ENCODE results near the gene OLFM2. TPM values are rescaled to one million over a fixed set of nuclear protein-coding genes. Genes with fewer than 3 reads are reported as not detected.

OLFM2 gene
- polyA plus RNA-seq, 1 donor from 2014 or later, result 68.6 TPM

GRCh38 chr19:9966024-9966423 is 29.7 kb upstream of the OLFM2 start:
- H3K9ac ChIP-seq (ENCODE audit: low read length), result no peak overlapping the region
- H3K4me3 ChIP-seq (ENCODE audit: low read length), result no peak overlapping the region
- H3K4me2 ChIP-seq (ENCODE audit: low read length), result no peak overlapping the region
- H4K20me1 ChIP-seq (ENCODE audit: insufficient read depth), result no peaks in the 10 kb centered on the region
- no peak overlapping the region for H2AFZ ChIP-seq (ENCODE audit: low read depth, low read length)
- peaks cover 24% of the 10 kb centered on the region for H3K27me3 ChIP-seq (ENCODE audit: insufficient read depth, low read depth, low read length)
- TF ChIP-seq EZH2 (IDR thresholded peaks at IDR 0.05; ENCODE audit: borderline replicate concordance, insufficient read depth, low read length, poor library complexity, severe bottlenecking) (no peak), MXI1 (conservative IDR thresholded peaks at IDR 0.05; ENCODE audit: poor library complexity, severe bottlenecking) (no peak), POLR2AphosphoS5 (IDR thresholded peaks at IDR 0.05) (no peak), SMC3 (conservative IDR thresholded peaks at IDR 0.05; ENCODE audit: poor library complexity) (no peak), REST (IDR thresholded peaks at IDR 0.05; ENCODE audit: borderline replicate concordance) (no peak), CTCF (IDR thresholded peaks at IDR 0.05; ENCODE audit: poor library complexity, severe bottlenecking) (no peak), EP300 (conservative IDR thresholded peaks at IDR 0.05; ENCODE audit: poor library complexity, severe bottlenecking) (no peak), TAF1 (IDR thresholded peaks at IDR 0.05; ENCODE audit: low read depth) (no peak), RAD21 (conservative IDR thresholded peaks at IDR 0.05) (no peak)
- H3K9me2 ChIP-seq (ENCODE audit: insufficient read depth, low read length), result no peaks in the 10 kb centered on the region
- H3K27ac ChIP-seq (ENCODE audit: low read length), result no peak overlapping the region
- no peaks in the 10 kb centered on the region for H3K36me3 ChIP-seq (ENCODE audit: insufficient read depth, low read length)
- no peaks in the 10 kb centered on the region for H3K79me2 ChIP-seq (replicated peaks; ENCODE audit: insufficient read depth, low read length)
- H3K9me3 ChIP-seq (ENCODE audit: low read length), result no peaks in the 10 kb centered on the region
- H3F3A ChIP-seq (ENCODE audit: insufficient read depth, low read length, poor library complexity, severe bottlenecking), result no peaks in the 10 kb centered on the region

GRCh38 chr19:9962623-9963290 is 26.4 kb upstream of the OLFM2 start:
- Histone ChIP-seq H3K36me3 (ENCODE audit: insufficient read depth, low read length) (no peaks in the 10 kb centered on the region), H3K9ac (ENCODE audit: low read length) (no peak overlapping the region), H3K9me3 (ENCODE audit: low read length) (no peaks in the 10 kb centered on the region), H3K27me3 (ENCODE audit: insufficient read depth, low read depth, low read length) (peaks cover 21% of the 10 kb centered on the region), H3F3A (ENCODE audit: insufficient read depth, low read length, poor library complexity, severe bottlenecking) (no peaks in the 10 kb centered on the region), H3K27ac (ENCODE audit: low read length) (no peak overlapping the region), H3K9me2 (ENCODE audit: insufficient read depth, low read length) (no peaks in the 10 kb centered on the region), H2AFZ (ENCODE audit: low read depth, low read length) (no peak overlapping the region), H3K4me3 (ENCODE audit: low read length) (no peak overlapping the region), H4K20me1 (ENCODE audit: insufficient read depth) (no peaks in the 10 kb centered on the region), H3K79me2 (replicated peaks; ENCODE audit: insufficient read depth, low read length) (no peaks in the 10 kb centered on the region), H3K4me2 (ENCODE audit: low read length) (no peak overlapping the region)
- no peak for TF ChIP-seq TAF1 (IDR thresholded peaks at IDR 0.05; ENCODE audit: low read depth)
- TF ChIP-seq RAD21 (conservative IDR thresholded peaks at IDR 0.05), result no peak
- TF ChIP-seq EZH2 (IDR thresholded peaks at IDR 0.05; ENCODE audit: borderline replicate concordance, insufficient read depth, low read length, poor library complexity, severe bottlenecking), result no peak
- no peak for TF ChIP-seq EP300 (conservative IDR thresholded peaks at IDR 0.05; ENCODE audit: poor library complexity, severe bottlenecking)
- TF ChIP-seq SMC3 (conservative IDR thresholded peaks at IDR 0.05; ENCODE audit: poor library complexity), result no peak
- no peak for TF ChIP-seq MXI1 (conservative IDR thresholded peaks at IDR 0.05; ENCODE audit: poor library complexity, severe bottlenecking)
- TF ChIP-seq CTCF (IDR thresholded peaks at IDR 0.05; ENCODE audit: poor library complexity, severe bottlenecking), result no peak
- TF ChIP-seq POLR2AphosphoS5 (IDR thresholded peaks at IDR 0.05), result no peak
- TF ChIP-seq REST (IDR thresholded peaks at IDR 0.05; ENCODE audit: borderline replicate concordance), result no peak
